ENCODE measurements around the gene OXCT1.

- TF ChIP-seq CTCF (conservative IDR thresholded peaks at IDR 0.05 in 1 of 2, IDR thresholded peaks at IDR 0.05 in 1 of 2; ENCODE audit: extremely low read depth in 1 of 2, insufficient read depth in 1 of 2, low read depth in 1 of 2, low read length in 2 of 2) (no peak), EZH2 (IDR thresholded peaks at IDR 0.05; ENCODE audit: borderline replicate concordance, low read length) (no peak)
These were observed 183.5 kb downstream of the OXCT1 start for GRCh38 chr5:41686767-41687166.
